HG03457 (cell line): ENCODE measurements around the gene BEGAIN.

ENCODE experiments used
- ATAC-seq: cut with Tn5 transposase; IDR thresholded peaks from one replicate; pipeline ENCODE4 v1.9.1; 2021; ENCODE audit warnings: moderate number of reproducible peaks; ENCODE audit not compliant: unreplicated experiment

BEGAIN gene

DNA sequence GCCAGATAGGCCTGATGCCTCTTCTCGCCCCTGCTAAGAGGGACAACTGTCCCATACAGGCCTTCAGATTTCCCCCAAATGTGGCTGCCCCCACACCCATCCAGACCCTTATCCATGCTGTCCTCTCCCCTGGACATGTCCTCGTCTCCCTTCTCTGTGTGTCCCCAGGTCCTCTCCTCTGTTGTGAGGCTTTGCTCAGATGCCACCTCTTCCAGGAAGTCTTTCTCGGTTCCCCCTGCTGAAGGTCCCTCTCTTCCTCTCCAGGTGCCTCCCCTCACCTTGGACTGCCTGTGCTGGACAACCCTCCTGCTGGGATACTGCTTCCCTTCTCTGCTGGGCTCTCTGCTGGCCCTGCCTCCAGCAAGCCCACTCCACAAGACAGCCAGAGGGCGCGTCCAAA, 33.7 kb downstream of the BEGAIN start:
- no peak for ATAC-seq

DNA sequence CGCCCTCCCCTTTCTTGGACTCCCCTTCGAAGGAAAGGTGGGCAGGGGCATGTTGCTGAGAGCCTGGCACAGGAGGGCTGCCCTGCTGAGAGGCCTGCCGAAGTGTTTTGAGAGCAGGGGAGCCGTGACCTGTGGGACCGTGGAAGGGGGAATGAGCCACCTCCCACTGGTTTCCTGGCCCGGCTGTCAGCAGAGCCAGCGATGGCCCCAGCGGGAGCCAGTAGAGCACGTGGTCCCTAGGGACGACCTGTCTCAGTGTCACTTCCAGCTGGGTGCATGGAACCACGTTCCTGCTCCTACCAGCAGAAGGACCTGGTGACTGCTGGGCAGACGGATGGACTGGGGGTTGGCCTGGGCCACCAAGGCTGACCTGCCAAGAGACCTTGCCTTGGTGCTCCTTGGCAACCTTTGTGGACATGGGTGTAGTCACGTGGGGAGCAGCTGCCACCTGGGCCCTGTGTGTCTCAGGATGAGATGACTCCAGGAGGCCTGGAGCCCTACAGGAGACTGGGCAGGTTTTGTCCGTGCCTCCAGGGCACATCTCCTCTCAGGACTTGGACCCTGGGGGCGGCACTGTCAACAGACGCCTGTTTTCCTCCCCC, 34.6 kb downstream of the BEGAIN start:
- ATAC-seq = no peak

DNA sequence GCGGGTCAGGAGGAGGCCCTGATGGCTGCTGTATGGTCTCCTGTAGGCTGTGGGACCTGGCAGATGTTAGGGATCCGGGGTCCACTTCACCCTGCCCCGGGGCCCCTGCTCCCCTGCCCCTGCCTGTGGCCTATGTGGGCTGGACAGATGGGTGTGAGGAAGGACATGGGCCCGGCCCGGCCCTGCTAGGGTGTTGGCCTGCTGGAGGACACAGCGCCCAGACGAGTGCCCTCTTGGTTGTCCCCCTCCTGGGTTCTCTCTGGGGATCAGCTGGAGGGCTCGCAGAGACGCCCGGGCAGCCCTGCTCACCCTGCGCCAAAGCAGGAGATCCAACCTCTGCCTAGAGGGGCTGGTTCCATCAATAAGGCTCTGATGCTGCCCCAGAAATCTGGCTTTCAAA, 36.2 kb downstream of the BEGAIN start:
- no peak for ATAC-seq

DNA sequence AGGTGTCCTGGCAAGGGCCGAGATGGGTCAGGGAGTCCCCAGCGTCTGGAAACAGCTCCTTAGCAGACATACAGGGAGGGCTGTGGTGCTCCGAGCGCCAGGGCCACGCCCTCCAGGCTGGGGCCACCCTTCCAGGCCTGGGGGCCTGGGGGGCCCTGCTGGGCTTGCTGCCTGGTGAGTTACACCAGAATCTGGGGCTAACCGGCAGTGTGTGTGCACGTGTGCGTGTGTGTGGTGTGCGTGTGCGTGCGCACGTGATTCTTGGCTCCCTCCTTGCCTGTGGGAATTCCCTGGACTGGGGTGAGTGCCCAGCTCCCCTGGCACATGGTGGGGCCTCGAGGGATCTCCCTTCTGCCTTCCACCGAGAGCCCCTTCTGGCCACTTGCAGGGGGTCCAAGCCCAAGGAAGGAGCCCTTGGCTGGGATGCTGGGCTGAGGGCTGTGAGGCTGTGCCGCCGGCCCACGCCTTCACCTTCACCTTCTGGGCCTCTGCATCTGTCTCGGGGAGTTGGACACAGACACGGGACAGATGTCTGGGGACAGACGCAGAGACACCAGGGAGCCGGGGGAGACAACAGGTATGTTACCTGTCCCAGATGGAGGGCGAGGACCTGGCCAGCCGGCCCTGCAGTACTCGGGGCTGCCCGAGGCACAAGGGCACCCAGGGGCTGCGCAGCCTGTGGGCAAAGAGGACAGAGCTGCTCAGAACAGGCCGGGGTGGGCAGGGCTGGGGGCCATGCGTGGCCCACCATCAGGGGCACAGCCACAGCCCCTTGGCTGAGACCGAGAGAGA, 37.2 kb downstream of the BEGAIN start:
- no peak for ATAC-seq

DNA sequence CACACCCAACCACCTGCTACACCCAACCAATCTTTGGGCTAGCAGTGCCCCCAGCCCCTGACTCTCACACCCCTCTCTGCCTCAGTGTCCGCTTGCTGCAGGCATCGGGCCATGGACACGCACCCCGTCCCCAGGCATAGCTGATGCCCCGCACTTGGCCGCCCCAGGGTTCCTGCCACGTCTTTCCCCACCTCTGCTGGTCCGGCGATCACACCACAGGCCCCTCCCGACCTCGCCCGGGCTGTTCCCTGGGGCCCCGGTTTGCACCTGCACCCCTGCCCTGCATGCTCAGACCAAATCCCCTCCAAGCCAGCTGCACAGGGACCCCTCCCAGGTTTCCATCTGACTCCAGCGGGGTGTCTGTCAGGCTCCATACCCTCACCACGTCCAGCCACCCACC, 38.3 kb downstream of the BEGAIN start:
- ATAC-seq = no peak

DNA sequence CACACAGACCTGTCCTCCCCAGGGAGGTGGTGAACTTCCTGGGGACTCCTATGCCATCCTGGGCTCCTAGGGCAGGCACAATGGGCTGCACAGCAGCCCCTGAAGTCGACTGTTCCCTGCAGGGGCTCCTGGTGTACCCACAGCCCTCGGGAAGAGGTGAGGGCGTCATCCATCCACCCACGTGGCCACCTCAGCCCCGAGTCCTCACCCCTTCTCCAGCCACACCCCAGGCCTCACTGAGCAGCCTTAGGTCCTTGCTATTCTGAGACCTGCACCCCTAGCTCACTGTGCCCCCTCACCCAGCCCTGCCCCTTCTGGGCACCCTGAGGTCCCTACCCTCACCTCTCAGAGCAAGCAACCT, 38.9 kb downstream of the BEGAIN start:
- no peak for ATAC-seq

DNA sequence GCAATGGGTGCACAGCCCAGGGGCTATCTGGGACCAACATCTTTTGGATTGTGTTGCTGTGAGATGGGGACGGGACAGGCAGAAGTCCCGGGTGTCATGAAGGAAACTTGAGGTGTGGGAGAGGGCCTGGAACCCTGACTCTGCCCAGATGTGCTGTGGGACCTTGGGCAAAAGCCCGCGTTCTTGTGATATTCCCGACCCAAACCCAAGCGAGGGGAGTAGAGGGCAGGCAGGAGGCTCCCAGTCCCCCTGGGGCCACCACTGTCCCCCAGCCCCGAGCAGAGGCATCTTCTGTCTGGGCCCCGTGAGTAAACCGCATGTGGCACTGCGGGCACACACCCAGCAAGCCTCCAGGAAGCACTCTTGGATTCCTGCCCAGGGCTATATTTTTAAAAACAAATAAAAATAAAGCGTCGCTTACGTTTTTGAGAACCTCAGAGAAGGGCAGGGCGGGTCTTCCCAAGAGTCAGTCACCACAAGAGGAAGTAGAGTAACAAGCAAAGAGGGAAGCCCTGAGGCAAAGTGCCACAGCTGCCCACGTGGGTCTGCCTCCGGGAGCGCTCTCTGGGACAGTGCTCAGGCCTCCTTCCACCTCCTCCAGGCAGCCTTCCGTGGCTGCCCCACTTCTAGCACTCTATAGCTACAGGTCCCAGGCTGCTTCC, 39.5 kb downstream of the BEGAIN start:
- no peak for ATAC-seq

DNA sequence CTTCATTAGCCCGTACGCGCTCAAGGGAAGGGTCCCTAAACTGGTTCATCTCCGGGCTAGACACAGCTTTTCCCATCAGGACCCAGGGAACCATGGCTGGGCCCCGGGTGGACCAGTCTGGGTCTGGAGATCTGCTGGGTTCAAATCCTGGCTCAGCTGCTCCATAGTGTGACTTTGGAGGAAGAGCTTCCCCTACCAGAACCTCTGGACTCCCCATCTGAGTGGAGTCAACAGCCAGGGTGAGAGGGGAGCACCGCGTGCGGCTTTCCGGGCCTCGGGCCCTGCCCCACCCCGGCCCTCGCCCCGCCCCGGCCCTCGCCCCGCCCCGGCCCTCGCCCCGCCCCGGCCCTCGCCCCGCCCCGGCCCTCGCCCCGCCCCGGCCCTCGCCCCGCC, 41.2 kb downstream of the BEGAIN start:
- ATAC-seq = no peak

DNA sequence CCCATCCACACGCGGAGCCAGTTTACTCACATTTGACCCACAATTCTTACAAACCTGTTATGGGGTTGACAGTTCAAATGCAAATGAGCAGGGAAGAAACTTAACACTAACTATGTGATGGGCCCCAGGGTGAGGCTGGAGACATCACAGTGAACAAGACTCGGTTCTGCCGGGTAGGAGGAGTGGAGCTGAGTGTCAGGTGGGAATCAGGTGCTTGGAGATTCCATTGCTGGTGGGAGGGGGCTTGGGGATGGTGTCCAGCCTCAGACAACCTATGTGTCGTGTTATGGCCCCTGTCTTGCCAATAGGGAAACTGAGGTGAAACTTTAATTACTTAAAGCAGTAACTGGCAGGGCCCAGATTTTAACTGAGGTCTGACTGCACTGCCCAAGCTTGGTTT, 41.9 kb downstream of the BEGAIN start:
- no peak for ATAC-seq

DNA sequence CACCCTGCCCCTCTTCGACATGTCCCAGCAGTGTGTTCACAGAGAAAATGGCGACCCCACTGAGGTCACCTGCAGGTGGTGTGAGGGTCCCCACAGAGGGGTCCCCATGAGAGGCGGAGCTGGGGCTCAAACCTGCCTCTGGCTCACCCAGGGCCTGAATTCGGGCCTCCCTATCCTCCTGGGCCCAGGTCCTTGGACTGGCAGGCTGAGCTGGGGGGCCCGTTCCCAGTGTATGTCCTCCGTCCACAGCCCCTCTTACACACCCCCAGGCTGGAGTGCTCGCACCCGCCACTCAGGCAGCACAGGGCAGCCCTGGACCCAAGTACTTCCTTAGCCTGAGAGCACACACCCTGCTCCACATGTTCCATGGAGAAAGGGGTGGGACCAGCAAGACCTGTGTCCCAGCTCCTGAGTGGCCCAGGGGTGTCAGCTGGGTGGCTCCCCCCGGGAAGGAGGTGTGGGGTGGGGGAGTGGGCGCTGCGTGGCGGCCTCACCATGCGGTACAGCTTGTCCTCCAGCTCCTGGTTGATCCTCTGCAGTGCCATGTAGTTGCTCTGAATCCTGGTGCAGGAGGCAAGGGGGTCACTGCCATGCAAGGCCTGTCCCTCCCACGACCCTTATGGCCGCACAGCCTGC, 42.6 kb downstream of the BEGAIN start:
- no peak for ATAC-seq

DNA sequence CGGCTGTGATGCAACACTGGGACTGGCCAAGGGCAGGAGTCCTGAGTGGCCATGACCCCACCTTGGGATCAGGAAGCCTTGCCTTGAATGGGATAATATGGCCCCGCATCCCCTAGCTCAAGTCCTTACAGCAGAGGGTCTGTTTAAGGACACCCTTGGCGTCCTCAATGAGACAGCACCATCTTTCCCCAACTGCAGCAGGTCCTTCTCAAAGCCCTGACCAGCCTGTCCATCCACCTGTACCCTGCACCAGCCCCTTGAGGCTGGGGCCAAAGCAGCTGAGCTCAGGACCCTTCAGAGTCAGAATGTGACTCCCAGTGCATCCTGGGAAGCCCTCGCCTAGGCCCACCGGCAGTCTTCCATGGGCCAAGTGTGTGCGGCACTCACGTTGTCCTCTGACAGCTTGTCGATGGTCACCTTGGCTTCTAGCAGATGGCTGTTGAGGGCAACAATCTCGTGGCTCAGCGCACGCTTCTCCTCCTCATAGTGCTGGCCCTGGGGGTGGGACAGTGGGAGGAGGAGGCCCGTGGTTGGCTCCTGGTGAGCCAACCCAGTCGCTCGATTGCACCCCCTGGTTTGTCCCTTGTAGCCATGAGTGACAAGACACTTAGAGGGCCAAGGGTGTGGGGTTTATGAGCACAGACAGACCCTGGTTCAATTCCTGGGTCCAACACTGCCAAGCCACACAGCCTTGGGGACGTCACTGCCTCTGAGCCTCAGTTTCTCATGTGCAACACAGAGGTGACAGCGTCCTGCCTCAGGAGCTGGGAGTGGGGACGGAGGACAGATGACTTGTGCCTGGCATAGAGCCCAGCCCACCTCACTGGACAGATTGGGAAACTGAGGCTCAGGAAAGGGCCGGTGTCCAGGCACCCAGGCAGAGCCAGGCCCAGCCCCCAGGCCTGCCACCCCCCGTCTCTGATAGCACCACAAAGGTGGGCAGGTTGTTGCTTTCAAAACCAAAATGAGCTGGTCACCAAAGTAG, 43.5 kb downstream of the BEGAIN start:
- ATAC-seq = no peak

DNA sequence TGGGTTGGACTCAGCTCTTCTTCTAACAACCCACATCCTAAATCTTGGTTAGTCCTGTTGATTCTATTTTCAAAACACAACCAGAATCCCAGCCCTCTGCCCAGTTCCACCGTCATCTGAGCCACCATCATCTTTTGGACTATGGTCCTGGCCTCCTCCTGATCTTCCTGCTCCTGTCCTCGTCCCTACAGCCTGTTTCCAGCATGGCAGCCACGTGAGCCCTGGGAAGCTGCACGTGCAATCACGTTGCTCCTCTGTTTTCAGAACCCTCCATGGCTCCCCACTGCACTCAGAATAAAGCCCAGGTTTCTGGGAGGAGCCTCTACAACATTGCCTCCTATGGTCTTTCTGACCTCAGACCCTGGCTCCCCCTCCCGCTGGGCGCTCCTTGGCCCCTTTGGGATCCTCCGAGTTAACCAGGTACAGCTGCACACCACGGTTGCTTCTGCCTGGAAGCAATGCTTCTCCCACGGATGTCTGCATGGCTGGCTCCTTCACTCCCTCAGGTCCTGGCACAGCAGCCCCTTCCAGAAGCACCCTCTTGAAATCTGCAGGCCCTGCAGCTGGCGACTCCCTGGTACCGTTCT, 44.5 kb downstream of the BEGAIN start:
- no peak for ATAC-seq

DNA sequence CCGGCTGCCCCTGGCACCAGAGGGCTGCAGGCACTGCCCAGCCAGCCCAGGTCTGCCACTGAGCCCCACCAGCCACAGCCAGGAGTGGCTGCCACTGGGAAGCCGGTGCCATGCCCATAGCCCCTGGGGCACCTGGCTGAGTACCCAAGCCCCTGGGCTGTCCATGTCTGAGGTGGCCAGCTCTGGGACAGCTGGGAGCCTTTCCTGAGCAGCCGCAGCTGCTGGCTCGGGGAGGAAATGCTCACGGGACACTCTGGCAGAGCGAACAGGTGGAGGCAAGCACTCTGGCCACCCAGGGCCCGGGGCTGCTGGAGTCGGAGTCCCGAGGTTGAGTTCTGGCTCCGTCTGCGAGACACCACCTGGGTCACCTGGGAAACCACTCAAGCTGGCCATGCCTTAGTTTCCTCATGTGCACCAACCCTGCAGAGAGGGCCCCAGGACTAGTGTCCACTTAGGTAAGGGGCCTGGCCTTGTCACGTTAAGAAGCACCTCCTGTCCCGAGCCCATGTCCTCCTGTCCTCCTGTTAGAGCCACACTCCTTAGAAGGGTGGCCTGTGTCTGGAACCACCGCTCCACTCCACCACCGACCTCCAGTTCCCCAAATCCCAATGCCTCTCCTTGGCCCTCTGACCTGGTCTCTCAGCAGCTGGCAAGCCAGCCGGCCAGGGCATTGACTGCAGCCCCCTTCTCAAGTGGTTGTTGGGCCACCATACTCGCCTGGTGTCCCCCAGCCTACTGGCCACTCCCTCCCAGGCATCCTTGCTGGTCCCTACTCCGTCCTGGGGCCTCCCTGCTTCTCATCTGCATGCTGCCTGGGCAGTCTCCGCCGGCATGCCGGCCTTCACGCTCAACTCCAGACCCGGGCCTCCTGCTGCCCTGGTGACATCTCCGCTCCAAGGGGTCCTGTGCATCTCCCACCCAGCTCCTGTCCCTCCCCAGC, 45.3 kb downstream of the BEGAIN start:
- no peak for ATAC-seq

DNA sequence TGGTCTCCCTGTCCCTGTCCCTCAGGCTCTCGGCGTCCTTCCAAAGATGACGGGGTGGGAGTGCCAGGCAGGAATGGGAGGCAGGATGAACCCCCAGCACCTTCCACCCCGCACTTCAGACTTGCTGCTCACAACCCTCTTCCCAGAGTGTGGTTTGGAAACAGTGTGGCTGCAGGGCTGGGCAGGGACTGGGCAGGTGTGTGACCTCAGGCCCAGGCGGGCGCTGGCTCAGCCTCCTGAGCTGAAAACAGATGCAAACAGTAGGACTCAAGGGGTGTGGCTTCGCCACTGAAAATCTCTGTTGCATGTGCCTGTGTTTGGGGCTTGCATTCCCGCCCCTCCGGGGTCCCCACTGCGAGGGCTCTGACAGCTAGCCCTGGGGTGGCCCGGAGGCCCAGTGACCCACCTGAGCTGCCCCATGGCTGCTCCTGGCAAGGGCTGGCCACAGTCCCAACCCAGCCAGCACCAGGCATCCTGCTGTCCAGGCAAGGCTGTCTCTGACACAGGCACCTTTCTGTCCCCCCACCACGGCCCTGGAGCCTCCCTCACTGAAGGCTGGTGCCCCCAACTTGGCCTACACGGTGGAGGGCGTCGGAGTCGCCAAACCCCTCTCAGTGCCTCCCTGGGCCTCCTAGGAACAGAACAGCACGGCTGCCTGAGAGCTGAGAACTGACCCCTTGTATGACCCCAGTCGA, 46.1 kb downstream of the BEGAIN start:
- ATAC-seq = no peak

DNA sequence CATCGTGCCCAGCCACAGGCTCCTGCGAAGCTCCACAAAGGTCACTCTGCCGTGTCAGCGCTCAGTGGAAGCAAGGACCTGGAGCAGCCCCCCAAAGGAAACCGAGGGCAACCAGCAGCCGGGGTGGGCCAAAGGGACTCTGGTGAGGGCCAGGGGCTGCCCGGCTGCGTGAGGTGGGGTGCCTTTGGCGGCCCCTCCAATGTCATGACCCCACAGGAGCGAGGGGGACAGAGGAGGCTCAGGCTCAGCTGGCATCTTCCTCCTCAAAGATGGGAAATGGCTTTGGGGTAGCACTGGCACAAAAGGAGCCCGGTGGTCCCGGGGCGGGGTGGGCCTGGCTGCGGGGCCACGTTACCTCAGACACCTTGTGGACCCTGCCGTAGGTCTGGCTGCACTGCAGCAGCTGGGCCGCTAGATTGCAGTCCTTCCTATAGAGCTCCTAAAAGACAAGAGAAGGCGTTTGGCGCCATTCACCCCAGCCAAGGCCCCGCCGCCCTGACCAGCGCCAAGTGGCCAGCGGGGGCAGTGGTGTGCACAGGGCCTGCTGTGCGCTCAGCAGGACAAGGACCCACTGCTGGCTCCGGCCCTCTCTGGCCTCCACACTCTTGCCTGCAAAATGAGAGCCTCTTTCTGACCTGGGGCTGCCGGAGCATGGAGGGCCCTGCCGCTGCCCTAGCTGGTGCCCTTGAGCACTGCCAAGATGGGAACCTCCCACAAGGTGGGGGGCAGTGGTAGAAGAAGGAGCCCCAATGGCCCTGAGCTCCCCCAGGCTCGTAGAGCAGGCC, 46.9 kb downstream of the BEGAIN start:
- no peak for ATAC-seq

DNA sequence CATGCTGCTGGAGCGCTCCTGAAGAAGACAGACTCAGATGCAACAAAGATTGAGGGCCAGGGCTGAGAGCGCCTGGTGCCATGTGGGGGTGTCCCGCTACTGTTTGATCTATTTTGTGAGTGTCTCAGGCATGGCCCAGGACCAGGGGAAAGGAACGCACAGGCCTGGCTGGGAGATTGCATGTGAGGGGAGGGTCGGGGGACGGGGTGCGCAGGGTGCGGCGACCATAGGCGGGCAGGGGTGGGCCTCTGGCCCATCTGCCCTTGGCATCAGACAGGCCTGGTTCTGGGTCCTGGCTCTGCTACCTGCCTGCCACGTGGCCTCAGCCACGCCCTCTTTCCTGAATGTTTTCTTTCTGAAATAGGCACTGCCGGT, 47.5 kb downstream of the BEGAIN start:
- ATAC-seq = no peak

DNA sequence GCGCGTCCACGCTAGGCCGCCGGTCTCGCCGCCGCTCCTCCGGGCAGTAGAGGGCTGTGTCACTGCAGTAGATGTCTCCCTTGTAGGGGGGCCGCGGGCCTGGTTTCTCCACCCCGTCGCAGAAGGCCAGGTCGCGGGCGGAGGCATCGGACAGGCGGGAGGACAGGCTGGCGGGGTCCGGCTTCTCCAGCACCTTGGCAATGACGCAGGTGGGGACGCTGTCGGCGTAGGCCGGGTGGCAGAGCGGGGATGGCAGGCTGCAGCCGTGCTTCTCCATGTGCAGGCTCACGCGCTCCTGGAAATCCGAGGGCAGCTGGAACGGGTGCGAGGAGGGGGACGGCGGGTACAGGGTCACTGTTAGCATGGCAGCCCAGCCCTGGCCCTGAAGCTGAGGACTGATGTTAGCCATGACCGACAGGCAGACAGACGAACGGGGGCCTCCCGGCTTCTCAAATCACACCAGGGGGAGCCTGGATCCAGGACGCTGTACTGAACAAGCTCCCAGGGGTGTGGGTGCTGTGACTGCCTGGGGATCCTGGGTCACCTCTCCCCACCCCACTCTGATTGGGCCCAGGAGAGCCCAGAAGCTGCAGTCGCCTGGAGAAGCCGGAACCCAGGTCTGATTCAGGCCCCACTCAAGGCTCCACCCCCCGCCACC, 48.1 kb downstream of the BEGAIN start:
- ATAC-seq = no peak
